HG03135 (cell line): ENCODE measurements around the gene GSTT4.
"Not testable (repeated sequence)": the region's sequence is repeated elsewhere in the genome, so short reads cannot be mapped to it uniquely, and the experiment has no call there.

Experiments used
- ATAC-seq: cut with Tn5 transposase; IDR thresholded peaks from one replicate; pipeline ENCODE4 v1.9.1; 2021; ENCODE audit warnings: mild to moderate bottlenecking, moderate library complexity; ENCODE audit not compliant: unreplicated experiment

Gene GSTT4

DNA sequence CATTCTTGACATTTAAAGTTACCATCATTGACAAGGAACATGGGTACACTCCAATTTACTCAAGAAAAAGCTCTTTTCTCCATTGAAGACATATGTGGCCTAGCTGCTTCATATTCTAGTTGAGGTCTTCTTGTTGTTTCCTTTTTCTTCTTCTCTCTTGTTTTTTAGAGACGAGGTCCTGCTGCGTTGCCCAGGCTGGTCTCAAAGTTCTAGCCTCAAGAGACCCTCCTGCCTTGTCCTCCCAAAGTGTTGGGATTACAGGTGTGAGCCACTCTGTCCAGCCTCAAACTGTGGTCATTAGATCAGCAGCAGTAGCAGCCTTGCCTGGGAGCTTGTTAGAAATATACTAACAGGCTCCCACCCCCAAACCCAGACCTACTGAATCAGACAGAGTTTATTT is 12.2 kb downstream of the GSTT4 start:
- not testable (repeated sequence) for ATAC-seq

DNA sequence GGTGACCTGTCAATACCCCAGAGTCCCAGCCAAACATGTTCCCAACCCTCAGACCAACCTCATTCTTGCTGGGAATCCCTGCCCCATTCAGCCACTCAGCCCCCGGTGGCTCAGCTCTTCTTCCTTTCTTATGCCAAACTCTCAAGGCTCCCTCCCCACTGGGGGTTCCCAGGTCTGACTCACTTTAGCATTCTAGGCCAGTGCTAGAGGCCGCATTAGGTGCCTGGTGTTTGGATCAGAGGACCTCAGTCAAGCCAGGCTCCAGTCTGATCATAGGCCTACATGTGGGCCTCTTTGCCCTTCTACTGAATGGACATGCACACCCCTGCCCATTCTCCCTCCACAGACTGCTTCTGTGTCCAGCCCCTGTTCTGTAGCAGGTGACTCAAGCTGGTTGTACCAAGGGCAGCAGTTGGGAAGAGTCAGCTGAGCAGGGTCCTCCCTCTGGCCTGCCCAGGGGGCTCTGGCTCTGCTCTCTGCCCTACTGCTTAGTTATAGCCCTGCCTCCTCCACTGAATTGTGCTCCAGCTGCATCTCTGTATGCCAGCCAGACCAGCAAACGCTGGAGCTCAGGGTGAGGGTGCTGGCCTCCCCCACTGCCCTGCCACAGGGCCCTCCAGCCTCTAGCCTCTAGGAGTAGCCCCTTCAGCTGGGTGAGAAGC is 15.5 kb downstream of the GSTT4 start:
- not testable (repeated sequence) for ATAC-seq

DNA sequence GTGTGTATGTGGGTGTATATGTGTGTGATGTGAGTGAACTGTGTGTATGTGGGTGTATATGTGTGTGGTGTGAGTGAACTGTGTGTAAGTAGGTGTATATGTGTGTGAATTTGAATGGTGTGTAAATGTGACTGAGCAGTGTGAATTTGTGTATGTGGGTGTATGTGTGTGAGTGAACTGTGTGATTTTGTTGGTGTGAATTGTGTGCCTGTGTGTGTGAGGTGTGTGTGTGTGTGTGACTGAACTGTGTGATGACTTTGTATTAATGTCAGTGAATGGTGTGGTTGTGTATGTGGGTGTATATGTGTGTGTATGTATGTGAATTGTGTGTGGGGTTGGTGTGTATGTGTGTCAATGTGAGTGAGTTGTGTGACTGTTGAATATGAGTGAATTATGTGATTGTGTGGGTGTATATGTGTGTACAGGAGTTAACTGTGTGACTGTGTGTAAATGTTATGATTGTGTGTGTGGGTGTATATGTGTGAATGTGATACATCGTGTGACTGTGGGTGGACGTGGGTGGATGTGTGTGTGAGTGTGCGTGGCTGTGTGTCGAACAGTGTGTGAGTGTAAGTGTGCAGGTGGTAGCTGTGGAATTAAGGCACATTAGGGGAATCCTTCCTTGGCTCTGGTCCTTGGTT is 18.6 kb downstream of the GSTT4 start:
- not testable (repeated sequence) for ATAC-seq

DNA sequence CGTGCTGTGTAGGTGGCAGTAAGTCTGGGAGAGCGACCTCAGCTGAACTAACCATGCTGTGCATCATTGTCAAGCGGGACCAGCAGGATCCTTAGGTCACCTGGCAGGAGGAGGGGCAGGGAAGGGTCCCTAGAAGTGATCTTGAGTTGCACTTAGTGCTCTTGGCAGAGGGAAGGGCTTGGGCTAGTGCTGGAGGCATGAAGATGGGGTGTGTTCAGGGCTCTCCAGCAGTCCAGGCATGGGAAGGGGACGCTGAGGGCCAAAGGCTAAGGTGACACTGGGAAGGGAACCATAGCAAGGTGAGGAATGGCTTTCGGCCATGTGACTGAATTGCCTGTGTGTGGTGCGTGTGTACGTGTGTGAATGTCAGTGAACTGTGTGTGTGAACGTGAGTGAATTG is 19.2 kb downstream of the GSTT4 start:
- ATAC-seq: not testable (repeated sequence)

DNA sequence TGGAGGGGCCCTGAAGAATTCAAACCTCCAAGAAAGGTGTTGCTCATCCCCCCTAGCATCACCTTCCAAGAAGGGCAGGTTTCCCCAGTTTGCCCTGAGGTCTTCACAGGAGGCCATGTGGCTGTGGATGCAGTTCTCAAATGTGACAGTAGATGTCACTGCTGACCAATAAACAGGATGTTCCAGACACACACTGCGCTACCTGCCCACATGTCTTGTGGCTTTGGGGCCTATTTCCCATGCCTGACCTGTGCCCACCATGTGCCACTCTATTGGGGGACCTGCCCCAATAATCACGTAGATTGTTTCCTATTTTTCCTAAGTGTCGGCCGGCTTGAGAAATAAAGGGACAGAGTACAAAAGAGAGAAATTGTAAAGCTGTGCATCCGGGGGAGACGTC is 20.8 kb downstream of the GSTT4 start:
- ATAC-seq: no peak

DNA sequence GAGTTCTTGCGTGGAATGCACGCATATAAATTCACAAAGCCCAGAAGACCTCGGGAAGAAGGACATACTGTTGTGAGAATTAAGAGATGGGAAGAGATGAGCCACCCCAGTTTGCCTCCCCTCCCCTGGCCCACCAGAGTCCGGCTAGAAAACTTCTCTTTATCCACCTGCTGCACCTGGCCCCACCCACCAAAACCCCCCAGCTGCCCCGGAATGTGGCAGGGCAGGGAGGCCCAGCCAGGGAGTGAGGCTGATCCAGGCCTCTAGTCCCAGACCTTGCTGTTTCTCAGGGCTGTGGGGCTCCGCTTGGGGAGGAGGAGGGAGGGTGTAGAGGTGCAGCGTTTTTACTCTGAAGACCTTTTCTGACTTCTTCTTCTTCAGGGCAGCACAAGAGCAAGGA is 24.7 kb downstream of the GSTT4 start:
- ATAC-seq: not testable (repeated sequence)

DNA sequence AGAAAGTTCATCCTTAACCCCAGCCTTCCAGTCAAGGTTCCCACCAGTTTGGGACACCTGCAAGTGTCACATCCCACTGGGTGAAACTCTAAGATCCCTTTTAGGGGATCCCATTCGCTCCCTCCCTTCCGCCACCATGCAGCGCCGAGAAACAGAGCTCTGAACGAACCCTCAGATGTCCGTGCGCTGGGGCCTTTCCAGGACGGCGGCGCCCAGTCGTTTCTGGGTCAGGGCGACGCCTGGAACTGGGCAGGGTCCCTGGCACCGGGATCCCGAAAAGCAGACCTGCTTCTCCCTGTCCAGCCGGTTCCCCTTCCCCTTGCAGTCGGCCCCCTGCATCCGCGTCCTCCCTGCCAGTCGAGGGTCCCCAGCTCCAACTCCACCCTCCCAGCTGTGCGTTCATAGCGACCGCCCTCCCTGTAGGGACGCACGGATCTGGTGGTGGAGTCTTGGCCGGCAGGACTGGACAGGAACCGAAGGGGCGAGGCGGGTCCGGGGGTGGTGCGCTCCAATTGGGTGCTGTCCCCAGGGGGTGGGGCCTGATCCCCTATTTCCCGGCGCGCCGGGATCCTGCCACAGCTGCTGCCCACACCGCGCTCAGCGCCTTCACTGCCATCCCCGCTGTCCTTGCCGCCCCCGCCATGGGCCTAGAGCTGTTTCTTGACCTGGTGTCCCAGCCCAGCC is 25.6 kb downstream of the GSTT4 start, which contains the start of gene GSTT2:
Gene GSTT2 (plus strand): TSS at position 578 of the 684 bp plus-strand sequence.
- not testable (repeated sequence) for ATAC-seq

DNA sequence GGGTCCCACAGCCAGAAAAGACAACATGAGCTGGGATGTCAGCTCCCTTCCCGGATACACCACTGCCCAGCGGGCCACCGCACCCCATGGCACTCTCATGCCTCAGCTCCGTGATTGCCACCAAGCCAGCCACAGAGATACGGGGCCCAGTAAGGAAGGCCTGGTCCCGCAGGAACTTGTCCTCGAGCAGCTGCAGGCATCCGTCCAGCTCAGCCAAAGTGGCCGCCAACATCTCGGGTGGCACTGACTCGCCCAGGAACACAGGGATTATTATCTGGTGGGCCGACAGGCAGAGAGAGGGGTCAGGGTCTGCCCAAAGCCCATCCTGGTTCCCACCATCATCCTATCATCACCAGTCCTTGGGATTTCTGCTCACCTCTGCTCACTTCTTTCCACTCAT is 27.9 kb downstream of the GSTT4 start:
- ATAC-seq: not testable (repeated sequence)

DNA sequence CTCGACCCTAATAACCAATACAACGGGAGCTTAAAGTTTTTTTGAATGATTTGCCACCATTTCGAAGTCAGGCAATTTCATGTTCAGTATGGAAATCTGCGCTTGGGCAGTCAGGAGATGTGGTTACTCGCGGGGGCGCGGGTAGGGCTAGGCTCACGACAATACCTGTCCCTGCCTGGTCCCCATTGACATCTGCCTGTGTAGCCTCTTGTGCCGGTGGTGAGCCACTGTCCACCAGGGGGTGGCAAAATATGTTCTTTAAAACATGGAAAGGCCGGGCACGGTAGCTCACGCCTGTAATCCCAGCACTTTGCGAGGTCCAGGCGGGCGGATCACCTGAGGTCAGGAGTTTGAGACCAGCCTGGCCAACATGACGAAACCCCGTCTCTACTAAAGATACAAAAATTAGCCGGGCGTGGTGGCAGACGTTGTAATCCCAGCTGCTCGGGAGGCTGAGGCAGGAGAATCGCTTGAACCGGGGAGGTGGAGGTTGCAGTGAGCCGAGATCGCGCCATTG is 30.4 kb downstream of the GSTT4 start:
- ATAC-seq: peak; percentile 44

DNA sequence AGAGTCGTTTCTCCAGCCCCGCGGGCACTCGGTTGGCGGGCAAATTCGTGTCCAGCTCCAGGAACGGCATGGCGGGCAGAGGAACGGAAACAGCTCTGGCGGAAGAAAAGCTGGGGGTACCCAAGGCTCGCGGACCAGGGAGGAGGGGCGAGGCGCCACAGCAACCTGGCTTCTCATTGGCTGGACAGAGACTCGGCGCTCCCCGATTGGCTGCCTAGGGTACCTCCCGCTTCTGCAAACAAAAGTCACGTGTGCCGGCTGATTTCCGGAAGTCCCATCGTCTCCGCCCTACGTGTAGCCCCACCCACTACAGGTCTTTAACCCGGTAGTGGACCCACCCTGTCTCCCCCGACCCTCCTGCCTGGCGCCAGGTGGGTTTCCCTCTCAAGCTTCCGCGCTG is 30.9 kb downstream of the GSTT4 start, which contains the start of gene DDT:
Gene DDT (minus strand): TSS at position 97 of the 400 bp plus-strand sequence. CDS start 27 bp downstream, at position 70.
- peak; percentile 86 for ATAC-seq

DNA sequence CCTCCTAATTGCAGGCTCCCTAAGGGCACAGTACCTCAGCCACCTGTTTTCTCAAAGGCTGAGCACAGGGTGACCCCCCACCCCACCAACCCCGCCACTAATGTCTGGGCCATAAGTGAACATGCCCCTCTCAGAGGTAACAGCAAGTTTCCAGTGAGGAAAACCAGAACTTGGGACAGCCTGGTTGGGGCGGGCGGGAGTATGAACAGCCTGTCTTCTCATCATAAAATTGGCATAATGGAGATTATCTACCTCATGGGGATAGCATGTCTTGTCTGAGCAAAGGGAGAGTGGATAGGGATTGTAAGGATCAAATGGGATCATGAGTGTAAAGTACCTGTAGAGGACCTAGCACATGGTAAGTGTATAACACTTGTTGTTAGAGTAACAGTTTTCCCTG is 33.3 kb downstream of the GSTT4 start:
- ATAC-seq: not testable (repeated sequence)

DNA sequence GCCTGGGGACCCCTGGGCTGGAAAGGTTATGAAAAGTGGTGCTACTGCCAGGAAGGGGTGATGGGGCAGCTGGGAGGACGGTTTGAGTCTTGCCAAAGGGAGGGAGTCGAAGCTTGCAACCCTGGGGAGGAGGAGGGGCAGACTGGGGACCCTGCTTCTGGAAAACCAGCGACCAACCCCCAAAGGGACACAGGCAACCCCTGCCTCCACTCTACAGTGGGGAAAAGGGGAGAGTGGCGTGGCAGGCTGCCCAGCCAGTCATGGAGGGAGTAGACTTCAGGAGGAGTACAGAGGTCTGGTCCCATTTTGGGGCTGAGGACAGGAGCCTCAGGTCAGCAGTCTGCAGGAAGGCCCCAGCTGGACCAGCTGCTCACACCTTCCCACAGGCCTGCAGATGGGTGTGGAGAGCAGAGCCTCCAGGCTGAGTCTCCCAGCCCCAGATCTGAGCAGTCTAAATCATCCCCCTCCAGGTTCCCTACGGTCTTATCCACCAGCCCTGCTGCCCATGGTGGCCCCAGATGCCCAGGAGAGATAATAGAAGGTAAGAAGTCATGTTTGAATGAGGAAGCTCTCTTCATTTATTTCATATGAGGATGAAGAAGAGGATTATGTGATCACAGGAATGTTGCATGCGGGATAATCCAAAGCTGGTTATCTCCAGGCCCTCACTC is 34.3 kb downstream of the GSTT4 start:
- ATAC-seq: no peak

DNA sequence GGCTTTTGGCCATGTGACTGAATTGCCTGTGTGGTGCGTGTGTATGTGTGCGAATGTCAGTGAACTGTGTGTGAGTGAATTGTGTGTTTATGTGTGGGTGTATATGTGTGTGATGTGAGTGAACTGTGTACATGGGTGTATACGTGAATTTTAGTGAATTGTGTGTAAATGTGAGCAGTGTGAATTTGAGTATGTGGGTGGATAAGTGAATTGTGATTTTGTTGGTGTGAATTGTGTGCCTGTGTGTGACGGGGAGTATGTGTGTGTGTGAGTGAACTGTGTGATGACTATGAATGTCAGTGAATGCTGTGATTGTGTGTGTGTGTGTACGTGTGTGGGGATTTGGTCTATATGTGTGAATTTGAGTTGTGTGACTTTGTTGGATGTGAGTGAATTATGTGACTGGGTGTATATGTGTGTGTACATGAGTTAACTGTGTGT is 35.0 kb downstream of the GSTT4 start:
- no peak for ATAC-seq

DNA sequence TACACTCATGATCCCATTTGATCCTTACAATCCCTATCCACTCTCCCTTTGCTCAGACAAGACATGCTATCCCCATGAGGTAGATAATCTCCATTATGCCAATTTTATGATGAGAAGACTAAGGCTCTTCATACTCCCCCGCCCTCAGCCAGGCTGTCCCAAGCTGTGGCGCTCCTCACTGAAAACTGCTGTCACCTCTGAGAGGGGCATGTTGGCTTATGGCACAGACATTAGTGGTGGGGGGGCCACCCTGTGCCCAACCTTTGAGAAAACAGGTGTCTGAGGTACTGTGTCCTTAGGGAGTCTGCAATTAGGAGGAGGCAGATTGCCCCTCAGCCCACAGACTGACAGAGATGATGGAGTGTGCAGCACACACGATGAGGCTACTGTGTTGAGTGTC is 36.2 kb downstream of the GSTT4 start:
- ATAC-seq: no peak

DNA sequence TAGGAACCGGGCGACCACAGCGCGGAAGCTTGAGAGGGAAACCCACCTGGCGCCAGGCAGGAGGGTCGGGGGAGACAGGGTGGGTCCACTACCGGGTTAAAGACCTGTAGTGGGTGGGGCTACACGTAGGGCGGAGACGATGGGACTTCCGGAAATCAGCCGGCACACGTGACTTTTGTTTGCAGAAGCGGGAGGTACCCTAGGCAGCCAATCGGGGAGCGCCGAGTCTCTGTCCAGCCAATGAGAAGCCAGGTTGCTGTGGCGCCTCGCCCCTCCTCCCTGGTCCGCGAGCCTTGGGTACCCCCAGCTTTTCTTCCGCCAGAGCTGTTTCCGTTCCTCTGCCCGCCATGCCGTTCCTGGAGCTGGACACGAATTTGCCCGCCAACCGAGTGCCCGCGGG is 38.7 kb downstream of the GSTT4 start, which contains the start of gene DDTL:
Gene DDTL (plus strand): TSS at position 321 of the 400 bp plus-strand sequence. CDS start 27 bp downstream, at position 348.
- peak; percentile 90 for ATAC-seq

DNA sequence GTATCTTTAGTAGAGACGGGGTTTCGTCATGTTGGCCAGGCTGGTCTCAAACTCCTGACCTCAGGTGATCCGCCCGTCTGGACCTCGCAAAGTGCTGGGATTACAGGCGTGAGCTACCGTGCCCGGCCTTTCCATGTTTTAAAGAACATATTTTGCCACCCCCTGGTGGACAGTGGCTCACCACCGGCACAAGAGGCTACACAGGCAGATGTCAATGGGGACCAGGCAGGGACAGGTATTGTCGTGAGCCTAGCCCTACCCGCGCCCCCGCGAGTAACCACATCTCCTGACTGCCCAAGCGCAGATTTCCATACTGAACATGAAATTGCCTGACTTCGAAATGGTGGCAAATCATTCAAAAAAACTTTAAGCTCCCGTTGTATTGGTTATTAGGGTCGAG is 39.2 kb downstream of the GSTT4 start:
- peak; percentile 37 for ATAC-seq

DNA sequence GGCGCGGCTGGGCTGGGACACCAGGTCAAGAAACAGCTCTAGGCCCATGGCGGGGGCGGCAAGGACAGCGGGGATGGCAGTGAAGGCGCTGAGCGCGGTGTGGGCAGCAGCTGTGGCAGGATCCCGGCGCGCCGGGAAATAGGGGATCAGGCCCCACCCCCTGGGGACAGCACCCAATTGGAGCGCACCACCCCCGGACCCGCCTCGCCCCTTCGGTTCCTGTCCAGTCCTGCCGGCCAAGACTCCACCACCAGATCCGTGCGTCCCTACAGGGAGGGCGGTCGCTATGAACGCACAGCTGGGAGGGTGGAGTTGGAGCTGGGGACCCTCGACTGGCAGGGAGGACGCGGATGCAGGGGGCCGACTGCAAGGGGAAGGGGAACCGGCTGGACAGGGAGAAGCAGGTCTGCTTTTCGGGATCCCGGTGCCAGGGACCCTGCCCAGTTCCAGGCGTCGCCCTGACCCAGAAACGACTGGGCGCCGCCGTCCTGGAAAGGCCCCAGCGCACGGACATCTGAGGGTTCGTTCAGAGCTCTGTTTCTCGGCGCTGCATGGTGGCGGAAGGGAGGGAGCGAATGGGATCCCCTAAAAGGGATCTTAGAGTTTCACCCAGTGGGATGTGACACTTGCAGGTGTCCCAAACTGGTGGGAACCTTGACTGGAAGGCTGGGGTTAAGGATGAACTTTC is 44.0 kb downstream of the GSTT4 start, which contains the start of gene GSTT2B:
Gene GSTT2B (minus strand): TSS at position 112 of the 688 bp plus-strand sequence. CDS start 64 bp downstream, at position 48.
- ATAC-seq: not testable (repeated sequence)

DNA sequence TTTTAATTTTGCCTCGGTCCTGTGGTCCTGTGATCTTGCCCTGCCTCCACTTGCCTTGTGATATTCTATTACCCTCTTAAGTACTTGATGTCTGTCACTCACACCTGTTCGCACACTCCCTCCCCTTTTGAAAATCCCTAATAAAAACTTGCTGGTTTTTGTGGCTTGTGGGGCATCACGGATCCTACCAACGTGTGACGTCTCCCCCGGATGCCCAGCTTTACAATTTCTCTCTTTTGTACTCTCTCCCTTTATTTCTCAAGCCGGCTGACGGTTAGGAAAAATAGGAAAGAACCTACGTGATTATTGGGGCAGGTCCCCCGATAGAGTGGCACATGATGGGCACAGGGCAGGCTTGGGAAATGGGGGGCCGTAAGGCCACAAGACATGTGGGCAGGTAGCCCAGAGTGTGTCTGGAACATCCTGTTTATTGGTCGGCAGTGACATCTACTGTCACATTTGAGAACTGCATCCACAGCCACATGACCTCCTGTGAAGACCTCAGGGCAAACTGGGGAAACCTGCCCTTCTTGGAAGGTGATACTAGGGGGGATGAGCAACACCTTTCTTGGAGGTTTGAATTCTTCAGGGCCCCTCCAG is 48.9 kb downstream of the GSTT4 start:
- not testable (repeated sequence) for ATAC-seq

DNA sequence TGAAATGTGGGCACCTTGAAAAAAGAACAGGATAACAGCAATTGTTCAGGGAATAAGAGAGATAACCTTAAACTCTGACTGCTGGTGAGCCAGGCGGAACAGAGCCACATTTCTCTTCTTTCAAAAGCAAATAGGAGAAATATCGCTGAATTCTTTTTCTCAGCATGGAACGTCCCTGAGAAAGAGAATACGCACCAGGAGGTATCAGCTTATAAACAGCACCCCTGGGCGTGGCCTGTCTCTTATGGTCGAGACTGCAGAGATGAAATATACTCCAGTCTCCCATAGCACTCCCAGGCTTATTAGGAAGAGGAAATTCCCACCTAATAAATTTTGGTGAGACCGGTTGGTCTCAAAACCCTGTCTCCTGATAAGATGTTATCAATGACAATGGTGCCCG is 49.4 kb downstream of the GSTT4 start:
- not testable (repeated sequence) for ATAC-seq

DNA sequence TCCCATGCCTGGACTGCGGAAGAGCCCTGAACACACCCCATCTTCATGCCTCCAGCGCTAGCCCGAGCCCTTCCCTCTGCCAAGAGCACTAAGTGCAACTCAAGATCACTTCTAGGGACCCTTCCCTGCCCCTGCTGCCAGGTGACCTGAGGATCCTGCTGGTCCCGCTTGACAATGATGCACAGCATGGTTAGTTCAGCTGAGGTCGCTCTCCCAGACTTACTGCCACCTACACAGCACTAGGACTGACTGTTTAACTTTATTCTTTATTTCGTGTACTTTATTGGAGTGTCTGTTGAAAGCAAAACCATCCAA is 50.3 kb downstream of the GSTT4 start:
- ATAC-seq: not testable (repeated sequence)
